Measurements from ENCODE around the gene OSCP1.

DNA sequence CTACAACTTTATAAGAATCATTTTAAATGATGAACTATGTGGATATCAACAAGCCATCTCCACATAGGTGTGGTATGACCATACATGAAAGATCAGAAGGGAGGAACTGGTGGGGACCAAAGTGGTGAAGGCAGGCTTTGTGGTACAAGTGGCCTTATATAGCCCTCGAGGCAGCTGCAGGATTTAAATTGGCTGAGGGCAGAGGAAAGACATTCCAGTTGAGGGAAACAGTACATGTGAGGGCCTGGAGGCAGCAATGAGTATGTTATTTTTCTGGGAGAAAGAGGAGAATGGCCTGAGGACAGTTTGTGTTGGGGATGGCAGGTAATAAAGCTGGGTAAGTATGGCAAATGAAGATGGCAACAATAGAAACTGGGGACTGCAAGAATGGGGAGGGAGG, 17.1 kb downstream of the OSCP1 start:
- no peak for TF ChIP-seq POLR2A (IDR thresholded peaks at IDR 0.05)
- TF ChIP-seq, protein P1, sequence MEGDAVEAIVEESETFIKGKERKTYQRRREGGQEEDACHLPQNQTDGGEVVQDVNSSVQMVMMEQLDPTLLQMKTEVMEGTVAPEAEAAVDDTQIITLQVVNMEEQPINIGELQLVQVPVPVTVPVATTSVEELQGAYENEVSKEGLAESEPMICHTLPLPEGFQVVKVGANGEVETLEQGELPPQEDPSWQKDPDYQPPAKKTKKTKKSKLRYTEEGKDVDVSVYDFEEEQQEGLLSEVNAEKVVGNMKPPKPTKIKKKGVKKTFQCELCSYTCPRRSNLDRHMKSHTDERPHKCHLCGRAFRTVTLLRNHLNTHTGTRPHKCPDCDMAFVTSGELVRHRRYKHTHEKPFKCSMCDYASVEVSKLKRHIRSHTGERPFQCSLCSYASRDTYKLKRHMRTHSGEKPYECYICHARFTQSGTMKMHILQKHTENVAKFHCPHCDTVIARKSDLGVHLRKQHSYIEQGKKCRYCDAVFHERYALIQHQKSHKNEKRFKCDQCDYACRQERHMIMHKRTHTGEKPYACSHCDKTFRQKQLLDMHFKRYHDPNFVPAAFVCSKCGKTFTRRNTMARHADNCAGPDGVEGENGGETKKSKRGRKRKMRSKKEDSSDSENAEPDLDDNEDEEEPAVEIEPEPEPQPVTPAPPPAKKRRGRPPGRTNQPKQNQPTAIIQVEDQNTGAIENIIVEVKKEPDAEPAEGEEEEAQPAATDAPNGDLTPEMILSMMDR (IDR thresholded peaks at IDR 0.05) = no peak

All from vagina (tissue), 2 donors.